ENCODE data around the gene PLPP4.

DNA sequence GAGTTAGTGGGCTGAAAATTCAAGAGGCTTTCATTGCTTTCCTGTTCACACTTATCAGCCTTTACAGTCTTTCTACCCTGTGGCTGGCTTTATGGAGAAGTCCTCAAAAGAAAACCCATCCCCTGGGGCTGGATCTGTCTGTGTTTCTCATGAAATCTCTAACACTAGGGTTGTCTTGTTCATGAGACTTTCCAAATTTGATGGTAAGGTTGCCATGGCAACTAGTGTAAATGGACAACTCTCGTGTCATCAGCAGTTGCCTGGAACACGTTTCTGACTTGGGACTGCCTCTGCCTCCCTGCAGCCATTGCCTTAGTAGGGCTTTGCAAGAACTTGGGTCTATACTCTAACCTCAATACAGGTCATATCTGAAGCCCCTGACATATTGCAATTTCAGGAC, 35.8 kb upstream of the PLPP4 start:
- TF ChIP-seq EZH2 (IDR thresholded peaks at IDR 0.05; ENCODE audit: insufficient read depth, poor library complexity, severe bottlenecking): no peak
- no peak for TF ChIP-seq EZH2phosphoT487 (IDR thresholded peaks at IDR 0.05; ENCODE audit: insufficient read depth, low read depth)

Measured in GM23248 (cell line).